HCT116 (cell line): ENCODE measurements around the gene TBX15.

ENCODE experiments used
- CEBPB ChIP-seq: IDR thresholded peaks from 2 replicates; pipeline ENCODE4 v1.6.1; 2012; ENCODE audit warnings: low read depth
- EZH2 ChIP-seq: fragments of 200-600 bp; sonication (generic); IDR thresholded peaks from 2 replicates; pipeline ENCODE4 v1.6.1; 2017; ENCODE audit warnings: antibody characterized with exemption, mixed run types
- EZH2phosphoT487 ChIP-seq: fragments of 200-600 bp; IDR thresholded peaks from 2 replicates; pipeline ENCODE4 v1.6.1; 2018; ENCODE audit warnings: antibody characterized with exemption, borderline replicate concordance
- POLR2A ChIP-seq: IDR thresholded peaks from 2 replicates; pipeline ENCODE4 v1.7.0; 2011; ENCODE audit warnings: borderline replicate concordance; ENCODE audit not compliant: insufficient read depth, insufficient read length; ENCODE audit errors: extremely low read depth
- POLR2AphosphoS5 ChIP-seq: IDR thresholded peaks from 2 replicates; pipeline ENCODE4 v1.6.1; 2011; ENCODE audit warnings: mild to moderate bottlenecking, low read depth, low read length, moderate library complexity
- SIN3A ChIP-seq: IDR thresholded peaks from 2 replicates; pipeline ENCODE4 v1.6.1; 2012; ENCODE audit warnings: low read depth
- SP1 ChIP-seq: IDR thresholded peaks from 2 replicates; pipeline ENCODE4 v1.6.1; 2012; ENCODE audit warnings: low read depth
- ZNF274 ChIP-seq: fragments of 200-500 bp; sonication (Bioruptor generic); IDR thresholded peaks from 2 replicates; pipeline ENCODE4 v1.6.1; 2014; ENCODE audit warnings: mild to moderate bottlenecking, low read depth, low read length, inconsistent platforms
- TF ChIP-seq, protein P1 (sequence below), 3 experiments: fragments of 200-600 bp in 1 of 3; sonication (generic) in 1 of 3; IDR thresholded peaks in 2 of 3; conservative IDR thresholded peaks in 1 of 3; 2 replicates each; pipeline ENCODE4 v1.5.1; 2012 to 2017; ENCODE audit warnings: low read depth in 2 of 3, low read length in 2 of 3, antibody characterized with exemption in 1 of 3, borderline replicate concordance in 1 of 3, control low read depth in 1 of 3, mild to moderate bottlenecking in 1 of 3, mixed read lengths in 1 of 3, mixed run types in 1 of 3, moderate library complexity in 1 of 3; ENCODE audit not compliant: insufficient read depth in 1 of 3
- TF ChIP-seq, protein P2 (sequence below): IDR thresholded peaks from 2 replicates; pipeline ENCODE4 v1.6.1; 2012; ENCODE audit warnings: low read depth
- TF ChIP-seq, protein P3 (sequence below): IDR thresholded peaks from 2 replicates; pipeline ENCODE4 v1.6.1; 2012
- TF ChIP-seq, protein P4 (sequence below): IDR thresholded peaks from 2 replicates; pipeline ENCODE4 v1.6.1; 2011; ENCODE audit warnings: mild to moderate bottlenecking, low read length, moderate library complexity; ENCODE audit not compliant: insufficient replicate concordance; ENCODE audit errors: extremely low read depth

DNA sequence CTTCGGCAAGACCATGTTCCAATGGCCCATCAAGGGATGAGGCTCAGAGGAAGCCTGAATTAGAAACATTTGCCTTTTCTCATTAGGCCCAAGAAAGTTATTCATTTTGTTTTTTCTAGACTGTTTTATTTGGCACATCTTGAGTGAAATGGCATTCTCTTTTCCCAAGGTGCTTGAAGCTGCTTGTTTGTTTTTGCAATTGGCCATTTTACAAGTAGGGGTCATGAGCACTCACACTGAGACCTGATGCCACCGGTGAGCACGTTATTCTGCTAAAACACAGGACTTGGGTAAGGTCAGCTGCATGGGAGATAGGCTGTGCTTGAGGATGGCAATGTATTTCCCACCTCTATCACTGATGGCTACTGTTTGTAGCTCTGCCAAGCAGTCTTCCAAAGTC is 128.1 kb downstream of the TBX15 start:
- TF ChIP-seq, protein P1, sequence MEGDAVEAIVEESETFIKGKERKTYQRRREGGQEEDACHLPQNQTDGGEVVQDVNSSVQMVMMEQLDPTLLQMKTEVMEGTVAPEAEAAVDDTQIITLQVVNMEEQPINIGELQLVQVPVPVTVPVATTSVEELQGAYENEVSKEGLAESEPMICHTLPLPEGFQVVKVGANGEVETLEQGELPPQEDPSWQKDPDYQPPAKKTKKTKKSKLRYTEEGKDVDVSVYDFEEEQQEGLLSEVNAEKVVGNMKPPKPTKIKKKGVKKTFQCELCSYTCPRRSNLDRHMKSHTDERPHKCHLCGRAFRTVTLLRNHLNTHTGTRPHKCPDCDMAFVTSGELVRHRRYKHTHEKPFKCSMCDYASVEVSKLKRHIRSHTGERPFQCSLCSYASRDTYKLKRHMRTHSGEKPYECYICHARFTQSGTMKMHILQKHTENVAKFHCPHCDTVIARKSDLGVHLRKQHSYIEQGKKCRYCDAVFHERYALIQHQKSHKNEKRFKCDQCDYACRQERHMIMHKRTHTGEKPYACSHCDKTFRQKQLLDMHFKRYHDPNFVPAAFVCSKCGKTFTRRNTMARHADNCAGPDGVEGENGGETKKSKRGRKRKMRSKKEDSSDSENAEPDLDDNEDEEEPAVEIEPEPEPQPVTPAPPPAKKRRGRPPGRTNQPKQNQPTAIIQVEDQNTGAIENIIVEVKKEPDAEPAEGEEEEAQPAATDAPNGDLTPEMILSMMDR (IDR thresholded peaks at IDR 0.05 in 2 of 3, conservative IDR thresholded peaks at IDR 0.05 in 1 of 3; ENCODE audit: borderline replicate concordance in 1 of 3, insufficient read depth in 1 of 3, low read depth in 2 of 3, low read length in 2 of 3) = no peak
- TF ChIP-seq EZH2phosphoT487 (no peak), POLR2AphosphoS5 (no peak), POLR2A (no peak), ZNF274 (no peak), CEBPB (no peak), SIN3A (no peak), EZH2 (no peak), SP1 (no peak)
- TF ChIP-seq, protein P2, sequence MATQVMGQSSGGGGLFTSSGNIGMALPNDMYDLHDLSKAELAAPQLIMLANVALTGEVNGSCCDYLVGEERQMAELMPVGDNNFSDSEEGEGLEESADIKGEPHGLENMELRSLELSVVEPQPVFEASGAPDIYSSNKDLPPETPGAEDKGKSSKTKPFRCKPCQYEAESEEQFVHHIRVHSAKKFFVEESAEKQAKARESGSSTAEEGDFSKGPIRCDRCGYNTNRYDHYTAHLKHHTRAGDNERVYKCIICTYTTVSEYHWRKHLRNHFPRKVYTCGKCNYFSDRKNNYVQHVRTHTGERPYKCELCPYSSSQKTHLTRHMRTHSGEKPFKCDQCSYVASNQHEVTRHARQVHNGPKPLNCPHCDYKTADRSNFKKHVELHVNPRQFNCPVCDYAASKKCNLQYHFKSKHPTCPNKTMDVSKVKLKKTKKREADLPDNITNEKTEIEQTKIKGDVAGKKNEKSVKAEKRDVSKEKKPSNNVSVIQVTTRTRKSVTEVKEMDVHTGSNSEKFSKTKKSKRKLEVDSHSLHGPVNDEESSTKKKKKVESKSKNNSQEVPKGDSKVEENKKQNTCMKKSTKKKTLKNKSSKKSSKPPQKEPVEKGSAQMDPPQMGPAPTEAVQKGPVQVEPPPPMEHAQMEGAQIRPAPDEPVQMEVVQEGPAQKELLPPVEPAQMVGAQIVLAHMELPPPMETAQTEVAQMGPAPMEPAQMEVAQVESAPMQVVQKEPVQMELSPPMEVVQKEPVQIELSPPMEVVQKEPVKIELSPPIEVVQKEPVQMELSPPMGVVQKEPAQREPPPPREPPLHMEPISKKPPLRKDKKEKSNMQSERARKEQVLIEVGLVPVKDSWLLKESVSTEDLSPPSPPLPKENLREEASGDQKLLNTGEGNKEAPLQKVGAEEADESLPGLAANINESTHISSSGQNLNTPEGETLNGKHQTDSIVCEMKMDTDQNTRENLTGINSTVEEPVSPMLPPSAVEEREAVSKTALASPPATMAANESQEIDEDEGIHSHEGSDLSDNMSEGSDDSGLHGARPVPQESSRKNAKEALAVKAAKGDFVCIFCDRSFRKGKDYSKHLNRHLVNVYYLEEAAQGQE = no peak
- TF ChIP-seq, protein P3, sequence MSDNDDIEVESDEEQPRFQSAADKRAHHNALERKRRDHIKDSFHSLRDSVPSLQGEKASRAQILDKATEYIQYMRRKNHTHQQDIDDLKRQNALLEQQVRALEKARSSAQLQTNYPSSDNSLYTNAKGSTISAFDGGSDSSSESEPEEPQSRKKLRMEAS = no peak
- TF ChIP-seq, protein P4, sequence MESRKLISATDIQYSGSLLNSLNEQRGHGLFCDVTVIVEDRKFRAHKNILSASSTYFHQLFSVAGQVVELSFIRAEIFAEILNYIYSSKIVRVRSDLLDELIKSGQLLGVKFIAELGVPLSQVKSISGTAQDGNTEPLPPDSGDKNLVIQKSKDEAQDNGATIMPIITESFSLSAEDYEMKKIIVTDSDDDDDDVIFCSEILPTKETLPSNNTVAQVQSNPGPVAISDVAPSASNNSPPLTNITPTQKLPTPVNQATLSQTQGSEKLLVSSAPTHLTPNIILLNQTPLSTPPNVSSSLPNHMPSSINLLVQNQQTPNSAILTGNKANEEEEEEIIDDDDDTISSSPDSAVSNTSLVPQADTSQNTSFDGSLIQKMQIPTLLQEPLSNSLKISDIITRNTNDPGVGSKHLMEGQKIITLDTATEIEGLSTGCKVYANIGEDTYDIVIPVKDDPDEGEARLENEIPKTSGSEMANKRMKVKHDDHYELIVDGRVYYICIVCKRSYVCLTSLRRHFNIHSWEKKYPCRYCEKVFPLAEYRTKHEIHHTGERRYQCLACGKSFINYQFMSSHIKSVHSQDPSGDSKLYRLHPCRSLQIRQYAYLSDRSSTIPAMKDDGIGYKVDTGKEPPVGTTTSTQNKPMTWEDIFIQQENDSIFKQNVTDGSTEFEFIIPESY = no peak
